ENCODE results near the gene UNC5A. TPM values are rescaled to one million over a fixed set of nuclear protein-coding genes. Genes with fewer than 3 reads are reported as not detected.
A peak's percentile ranks its signal among the peaks of the same experiment; 100 is the strongest.

Gene UNC5A
- total RNA-seq, 1 donor from 2014 or later: not detected

DNA sequence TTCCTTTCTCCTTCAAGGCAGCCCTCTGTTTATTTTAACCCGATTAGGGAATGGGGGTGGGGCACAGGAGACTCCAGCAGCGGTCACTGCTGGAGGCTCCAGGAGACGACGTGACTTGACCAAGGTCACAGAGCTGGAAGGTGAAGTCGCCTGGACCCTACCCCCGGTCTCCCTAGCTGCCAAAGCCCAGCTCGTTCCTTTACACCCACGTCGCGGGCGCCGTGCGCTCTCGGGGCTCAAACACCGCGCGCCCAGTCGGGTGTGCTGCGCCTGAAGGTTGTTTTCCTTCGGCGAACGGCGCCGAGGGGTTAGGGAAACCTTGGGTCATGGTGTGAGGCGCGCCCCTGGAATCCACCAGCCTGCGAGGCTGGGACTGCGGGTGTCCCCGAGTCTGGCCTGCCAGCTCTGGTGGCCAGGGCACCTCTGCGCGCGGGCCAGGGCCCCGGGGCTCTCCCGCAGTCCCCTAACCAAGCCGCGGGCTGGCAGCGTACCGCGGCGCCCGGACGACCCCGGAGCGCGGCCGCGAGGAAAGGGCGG lies 747 bp upstream of the UNC5A start:
- TF ChIP-seq, protein P1, sequence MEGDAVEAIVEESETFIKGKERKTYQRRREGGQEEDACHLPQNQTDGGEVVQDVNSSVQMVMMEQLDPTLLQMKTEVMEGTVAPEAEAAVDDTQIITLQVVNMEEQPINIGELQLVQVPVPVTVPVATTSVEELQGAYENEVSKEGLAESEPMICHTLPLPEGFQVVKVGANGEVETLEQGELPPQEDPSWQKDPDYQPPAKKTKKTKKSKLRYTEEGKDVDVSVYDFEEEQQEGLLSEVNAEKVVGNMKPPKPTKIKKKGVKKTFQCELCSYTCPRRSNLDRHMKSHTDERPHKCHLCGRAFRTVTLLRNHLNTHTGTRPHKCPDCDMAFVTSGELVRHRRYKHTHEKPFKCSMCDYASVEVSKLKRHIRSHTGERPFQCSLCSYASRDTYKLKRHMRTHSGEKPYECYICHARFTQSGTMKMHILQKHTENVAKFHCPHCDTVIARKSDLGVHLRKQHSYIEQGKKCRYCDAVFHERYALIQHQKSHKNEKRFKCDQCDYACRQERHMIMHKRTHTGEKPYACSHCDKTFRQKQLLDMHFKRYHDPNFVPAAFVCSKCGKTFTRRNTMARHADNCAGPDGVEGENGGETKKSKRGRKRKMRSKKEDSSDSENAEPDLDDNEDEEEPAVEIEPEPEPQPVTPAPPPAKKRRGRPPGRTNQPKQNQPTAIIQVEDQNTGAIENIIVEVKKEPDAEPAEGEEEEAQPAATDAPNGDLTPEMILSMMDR (IDR thresholded peaks at IDR 0.05): no peak
- DNase-seq (ENCODE audit: extremely low spot score, unreplicated experiment): no peak
- peaks cover 10% of the 10 kb centered on the region for H3K4me1 Mint-ChIP-seq (ENCODE audit: unreplicated experiment)
- no peaks in the 10 kb centered on the region for H3K36me3 Mint-ChIP-seq (ENCODE audit: unreplicated experiment)
- H3K27ac Mint-ChIP-seq (ENCODE audit: unreplicated experiment): no peak overlapping the region
- peaks cover 54% of the 10 kb centered on the region for H3K27me3 Mint-ChIP-seq (ENCODE audit: unreplicated experiment)
- H3K4me3 Mint-ChIP-seq (ENCODE audit: unreplicated experiment): peak overlapping the region; percentile 63
- no peaks in the 10 kb centered on the region for H3K9me3 Mint-ChIP-seq (ENCODE audit: unreplicated experiment)

DNA sequence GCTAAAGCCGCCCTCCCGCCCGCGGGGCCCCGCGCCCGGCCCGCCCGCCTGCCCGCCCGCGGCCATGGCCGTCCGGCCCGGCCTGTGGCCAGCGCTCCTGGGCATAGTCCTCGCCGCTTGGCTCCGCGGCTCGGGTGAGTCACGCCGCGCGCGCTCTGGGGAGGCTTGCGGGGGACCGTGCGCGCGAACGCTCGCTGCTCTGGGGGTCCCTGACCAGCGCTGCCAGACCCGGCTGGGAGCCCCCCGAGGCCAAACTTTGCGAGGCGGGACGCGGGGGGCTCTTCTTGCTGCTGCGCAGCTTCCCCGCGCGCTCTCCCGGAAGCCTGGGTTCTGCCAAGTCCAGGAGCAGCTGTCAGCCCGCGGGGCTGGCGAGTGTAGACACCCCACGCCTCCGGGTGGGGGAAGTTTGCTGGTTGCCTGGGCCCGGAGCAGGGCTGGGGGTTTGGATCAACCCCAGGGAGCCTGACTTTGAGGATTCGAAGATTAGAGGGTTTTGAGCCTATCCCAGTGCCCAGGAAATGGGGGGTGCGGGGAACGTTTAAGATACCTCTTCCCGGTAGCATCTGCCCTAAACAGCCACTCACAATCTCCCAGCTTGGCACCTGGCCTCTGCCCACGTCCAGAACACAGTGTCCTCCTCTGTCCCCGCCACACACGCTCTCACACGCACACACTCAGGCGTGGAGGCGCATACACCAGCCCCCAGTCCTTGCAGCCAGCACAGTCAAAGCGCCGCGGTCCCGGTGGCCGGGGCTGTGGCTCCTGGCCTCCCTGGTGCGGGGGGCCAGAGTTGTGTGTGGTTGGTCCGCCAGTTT lies 535 bp downstream of the UNC5A start:
- no peak for DNase-seq (ENCODE audit: extremely low spot score, unreplicated experiment)
- no peak overlapping the region for H3K27ac Mint-ChIP-seq (ENCODE audit: unreplicated experiment)
- H3K27me3 Mint-ChIP-seq (ENCODE audit: unreplicated experiment): peaks cover 65% of the 10 kb centered on the region
- peaks cover 10% of the 10 kb centered on the region for H3K4me1 Mint-ChIP-seq (ENCODE audit: unreplicated experiment)
- no peaks in the 10 kb centered on the region for H3K9me3 Mint-ChIP-seq (ENCODE audit: unreplicated experiment)
- no peaks in the 10 kb centered on the region for H3K36me3 Mint-ChIP-seq (ENCODE audit: unreplicated experiment)
- TF ChIP-seq, protein P1 (IDR thresholded peaks at IDR 0.05): no peak
- peak overlapping the region; percentile 56 for H3K4me3 Mint-ChIP-seq (ENCODE audit: unreplicated experiment)

DNA sequence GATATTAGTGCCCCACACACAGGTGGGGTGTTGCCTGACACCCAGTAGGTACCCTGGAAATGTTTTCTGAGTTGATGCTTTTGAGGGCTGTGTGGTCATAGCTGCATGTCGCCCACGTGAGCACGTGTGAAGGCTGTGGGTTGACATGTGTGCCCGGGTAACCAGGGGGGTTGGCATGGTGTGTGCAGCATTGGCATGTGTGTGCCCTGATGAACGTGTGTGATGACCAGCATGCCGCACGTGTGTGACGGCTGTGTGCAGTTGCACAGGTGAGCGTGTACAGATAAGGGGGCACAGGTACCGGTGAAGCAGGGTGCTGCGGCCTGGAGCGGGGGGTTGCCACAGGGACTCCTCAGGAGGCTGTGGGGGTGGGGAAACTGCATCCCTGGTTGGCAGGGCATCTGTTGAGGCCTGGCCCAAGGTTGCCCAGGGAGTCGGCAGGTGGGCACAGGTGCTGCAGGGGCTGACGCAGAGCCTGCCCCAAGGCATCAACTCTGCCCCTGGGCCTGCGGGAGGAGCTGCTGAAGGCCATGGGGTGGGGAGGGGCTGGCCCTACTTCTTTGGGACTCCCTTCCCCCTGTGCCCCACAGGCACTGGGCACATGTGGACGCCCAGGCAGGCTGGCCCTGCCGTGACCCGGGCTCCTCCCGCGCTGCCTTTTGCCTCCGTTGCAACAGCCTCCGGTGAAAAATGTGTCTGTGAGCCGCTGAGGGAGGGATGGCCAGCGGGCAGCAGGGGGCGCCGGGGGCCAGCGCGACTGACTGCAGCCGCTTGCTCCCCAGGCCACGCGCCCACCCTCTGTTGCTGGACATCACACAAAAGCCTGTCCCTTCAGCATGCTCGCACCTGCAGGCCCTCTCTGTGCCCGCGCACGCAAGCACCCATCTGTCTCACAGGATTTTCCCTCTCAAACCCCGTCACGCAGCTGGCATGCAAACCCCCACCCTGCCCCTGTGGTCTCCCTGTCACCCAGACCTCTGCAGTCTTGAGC lies 2.2 kb downstream of the UNC5A start:
- peaks cover 68% of the 10 kb centered on the region for H3K27me3 Mint-ChIP-seq (ENCODE audit: unreplicated experiment)
- no peak for DNase-seq (ENCODE audit: extremely low spot score, unreplicated experiment)
- no peak overlapping the region for H3K4me3 Mint-ChIP-seq (ENCODE audit: unreplicated experiment)
- H3K36me3 Mint-ChIP-seq (ENCODE audit: unreplicated experiment): no peaks in the 10 kb centered on the region
- H3K4me1 Mint-ChIP-seq (ENCODE audit: unreplicated experiment): peaks cover 14% of the 10 kb centered on the region
- no peak overlapping the region for H3K27ac Mint-ChIP-seq (ENCODE audit: unreplicated experiment)
- TF ChIP-seq, protein P1 (IDR thresholded peaks at IDR 0.05): peak; percentile 56
- no peaks in the 10 kb centered on the region for H3K9me3 Mint-ChIP-seq (ENCODE audit: unreplicated experiment)

DNA sequence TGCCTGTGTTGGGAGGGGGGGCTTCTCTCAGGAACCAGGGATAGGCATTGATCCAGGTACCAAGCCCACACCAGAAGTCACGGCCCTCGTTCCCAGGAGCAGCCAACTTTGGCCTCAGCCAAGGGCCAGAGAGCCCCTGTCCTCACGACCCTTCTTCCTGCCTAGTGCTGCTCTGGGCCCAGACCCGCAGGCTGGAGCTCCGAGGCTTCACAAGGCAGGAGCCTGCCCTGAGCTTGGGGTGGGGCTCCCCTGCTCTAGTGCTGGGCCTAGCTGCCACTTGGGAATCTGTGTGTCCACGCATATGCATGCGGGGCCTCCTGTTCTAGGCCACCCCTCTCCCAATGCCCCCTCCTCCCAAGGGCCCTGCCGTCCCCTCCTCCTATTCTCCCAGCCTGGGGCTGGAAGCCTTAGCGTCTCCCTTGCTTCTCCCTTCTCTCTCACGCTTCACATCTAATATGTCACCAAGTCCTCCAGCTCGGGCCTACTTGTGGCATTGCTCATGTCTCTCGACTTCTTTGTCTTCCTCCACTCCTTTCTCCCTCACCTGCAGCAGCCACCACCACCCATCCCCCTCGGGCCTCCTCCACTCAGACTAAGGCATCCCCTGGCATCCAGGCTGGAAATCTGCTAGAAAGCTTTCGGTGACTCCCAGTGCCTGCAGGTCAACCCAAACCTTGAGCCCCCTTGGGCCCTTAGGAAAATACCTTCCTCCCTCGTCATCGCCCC lies 3.4 kb downstream of the UNC5A start:
- H3K4me3 Mint-ChIP-seq (ENCODE audit: unreplicated experiment): no peak overlapping the region
- H3K9me3 Mint-ChIP-seq (ENCODE audit: unreplicated experiment): no peaks in the 10 kb centered on the region
- H3K27me3 Mint-ChIP-seq (ENCODE audit: unreplicated experiment): peaks cover 64% of the 10 kb centered on the region
- no peak overlapping the region for H3K27ac Mint-ChIP-seq (ENCODE audit: unreplicated experiment)
- peaks cover 15% of the 10 kb centered on the region for H3K4me1 Mint-ChIP-seq (ENCODE audit: unreplicated experiment)
- no peaks in the 10 kb centered on the region for H3K36me3 Mint-ChIP-seq (ENCODE audit: unreplicated experiment)
- DNase-seq (ENCODE audit: extremely low spot score, unreplicated experiment): no peak
- TF ChIP-seq, protein P1 (IDR thresholded peaks at IDR 0.05): no peak

All from osteocyte (in vitro differentiated cells).